ENCODE data around the gene MRPL52. TPM values are rescaled to one million over a fixed set of nuclear protein-coding genes. Genes with fewer than 3 reads are reported as not detected.

The MRPL52 gene
- total and polyA plus RNA-seq, 8 donors: 25.2 to 194 (median 134) TPM; not detected in 1

DNA sequence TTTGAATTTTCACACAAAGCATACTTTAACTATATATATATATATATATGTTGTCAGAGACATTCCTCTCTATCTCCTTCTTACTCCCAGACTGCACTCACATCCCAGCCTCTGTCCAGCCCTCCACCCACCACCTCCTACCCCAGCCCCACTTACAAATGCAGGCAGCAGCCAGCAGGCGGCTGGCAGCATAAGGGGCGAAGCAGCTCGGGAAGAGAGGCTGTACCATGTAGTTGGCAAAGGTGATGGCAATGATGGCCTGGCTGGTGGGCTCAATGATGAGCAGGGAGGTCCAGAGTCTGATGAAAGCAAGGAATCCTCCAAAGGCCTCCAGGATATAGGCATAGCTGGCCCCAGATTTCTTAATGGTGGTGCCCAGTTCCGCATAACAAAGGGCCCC is 16.9 kb upstream of the MRPL52 start:
- no peaks in the 10 kb centered on the region for H3K36me3 ChIP-seq
- H3K9me3 ChIP-seq: no peaks in the 10 kb centered on the region
- TF ChIP-seq, protein P1, sequence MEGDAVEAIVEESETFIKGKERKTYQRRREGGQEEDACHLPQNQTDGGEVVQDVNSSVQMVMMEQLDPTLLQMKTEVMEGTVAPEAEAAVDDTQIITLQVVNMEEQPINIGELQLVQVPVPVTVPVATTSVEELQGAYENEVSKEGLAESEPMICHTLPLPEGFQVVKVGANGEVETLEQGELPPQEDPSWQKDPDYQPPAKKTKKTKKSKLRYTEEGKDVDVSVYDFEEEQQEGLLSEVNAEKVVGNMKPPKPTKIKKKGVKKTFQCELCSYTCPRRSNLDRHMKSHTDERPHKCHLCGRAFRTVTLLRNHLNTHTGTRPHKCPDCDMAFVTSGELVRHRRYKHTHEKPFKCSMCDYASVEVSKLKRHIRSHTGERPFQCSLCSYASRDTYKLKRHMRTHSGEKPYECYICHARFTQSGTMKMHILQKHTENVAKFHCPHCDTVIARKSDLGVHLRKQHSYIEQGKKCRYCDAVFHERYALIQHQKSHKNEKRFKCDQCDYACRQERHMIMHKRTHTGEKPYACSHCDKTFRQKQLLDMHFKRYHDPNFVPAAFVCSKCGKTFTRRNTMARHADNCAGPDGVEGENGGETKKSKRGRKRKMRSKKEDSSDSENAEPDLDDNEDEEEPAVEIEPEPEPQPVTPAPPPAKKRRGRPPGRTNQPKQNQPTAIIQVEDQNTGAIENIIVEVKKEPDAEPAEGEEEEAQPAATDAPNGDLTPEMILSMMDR (IDR thresholded peaks at IDR 0.05): no peak
- TF ChIP-seq EP300 (IDR thresholded peaks at IDR 0.05) (no peak), POLR2A (IDR thresholded peaks at IDR 0.05) (no peak), POLR2AphosphoS5 (IDR thresholded peaks at IDR 0.05) (no peak)
- no peak for DNase-seq
- H3K4me1 ChIP-seq: peaks cover 7 to 39% (median 16%) of the 10 kb centered on the region in 4 donors
- 81 to 91% (median 87%) methylated on average over 4 of the region's 4 CpGs for WGBS, 5 donors
- intact Hi-C loops (cut with DNase I; ENCODE audit: low total_unique reads): no loop called here
- no peak overlapping the region for H3K4me3 ChIP-seq
- no peak overlapping the region for H3K27ac ChIP-seq
- no peaks in the 10 kb centered on the region for H3K27me3 ChIP-seq

DNA sequence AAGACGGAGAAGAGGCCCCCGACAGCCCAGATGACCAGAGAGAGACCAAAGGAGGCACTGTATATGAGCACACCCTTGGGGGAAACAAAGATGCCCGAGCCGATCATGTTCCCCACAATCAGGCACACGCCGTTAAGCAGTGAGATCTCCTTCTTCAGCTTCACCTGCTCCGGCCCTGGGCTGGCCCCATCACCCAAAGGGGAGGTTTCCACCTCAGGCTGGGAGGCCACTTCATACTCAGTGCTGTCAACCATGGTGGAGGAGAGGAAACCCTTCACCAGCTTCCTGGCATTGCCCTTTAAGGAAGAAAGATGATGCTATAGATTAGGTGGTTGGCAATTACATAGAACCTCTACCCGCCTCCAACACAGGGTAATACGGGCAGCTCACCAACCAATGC is 16.5 kb upstream of the MRPL52 start:
- TF ChIP-seq, protein P1 (IDR thresholded peaks at IDR 0.05): no peak
- TF ChIP-seq EP300 (IDR thresholded peaks at IDR 0.05) (no peak), POLR2A (IDR thresholded peaks at IDR 0.05) (no peak), POLR2AphosphoS5 (IDR thresholded peaks at IDR 0.05) (no peak)
- WGBS, 5 donors: 85 to 93% (median 88%) methylated on average over 9 of the region's 9 CpGs
- Histone ChIP-seq H3K9me3 (no peaks in the 10 kb centered on the region), H3K27ac (no peak overlapping the region), H3K36me3 (no peaks in the 10 kb centered on the region), H3K4me1 (peaks cover 10 to 39% (median 18%) of the 10 kb centered on the region in 4 donors), H3K4me3 (no peak overlapping the region), H3K27me3 (no peaks in the 10 kb centered on the region)
- DNase-seq: no peak
- intact Hi-C loops (cut with DNase I; ENCODE audit: low total_unique reads): no loop called here

DNA sequence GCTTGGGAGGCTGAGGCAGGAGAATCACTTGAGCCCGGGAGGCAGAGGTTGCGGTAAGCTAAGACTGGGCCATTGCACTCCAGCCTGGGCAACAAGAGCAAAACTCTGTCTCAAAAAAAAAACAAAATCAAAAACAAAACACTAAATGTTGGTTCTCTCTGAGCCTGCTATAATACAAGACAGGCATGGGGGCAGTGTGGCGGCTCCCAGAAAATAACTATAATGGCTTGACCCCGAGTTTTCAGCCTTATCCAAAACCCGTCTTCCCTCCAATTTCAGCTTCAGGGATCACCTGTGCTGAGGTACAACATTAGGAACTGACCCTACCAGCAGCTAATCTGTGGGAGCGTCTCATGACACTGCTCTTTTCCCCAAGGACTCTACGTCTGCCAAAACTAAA is 15.3 kb upstream of the MRPL52 start:
- Histone ChIP-seq H3K36me3 (no peaks in the 10 kb centered on the region), H3K9me3 (no peaks in the 10 kb centered on the region), H3K4me1 (peaks cover 18 to 47% (median 28%) of the 10 kb centered on the region in 4 donors), H3K27ac (peak overlapping the region in 2 of 5 donors; percentile 2 to 65), H3K27me3 (no peaks in the 10 kb centered on the region), H3K4me3 (peak overlapping the region in 2 of 4 donors; percentile 24 to 25)
- no peak for DNase-seq
- WGBS, 5 donors: 77 to 90% (median 81%) methylated on average over 5 to 7 of the region's 7 CpGs
- intact Hi-C loops (cut with DNase I; ENCODE audit: low total_unique reads): no loop called here
- TF ChIP-seq POLR2AphosphoS5 (IDR thresholded peaks at IDR 0.05) (no peak), EP300 (IDR thresholded peaks at IDR 0.05) (no peak), POLR2A (IDR thresholded peaks at IDR 0.05) (no peak)
- TF ChIP-seq, protein P1 (IDR thresholded peaks at IDR 0.05): no peak

DNA sequence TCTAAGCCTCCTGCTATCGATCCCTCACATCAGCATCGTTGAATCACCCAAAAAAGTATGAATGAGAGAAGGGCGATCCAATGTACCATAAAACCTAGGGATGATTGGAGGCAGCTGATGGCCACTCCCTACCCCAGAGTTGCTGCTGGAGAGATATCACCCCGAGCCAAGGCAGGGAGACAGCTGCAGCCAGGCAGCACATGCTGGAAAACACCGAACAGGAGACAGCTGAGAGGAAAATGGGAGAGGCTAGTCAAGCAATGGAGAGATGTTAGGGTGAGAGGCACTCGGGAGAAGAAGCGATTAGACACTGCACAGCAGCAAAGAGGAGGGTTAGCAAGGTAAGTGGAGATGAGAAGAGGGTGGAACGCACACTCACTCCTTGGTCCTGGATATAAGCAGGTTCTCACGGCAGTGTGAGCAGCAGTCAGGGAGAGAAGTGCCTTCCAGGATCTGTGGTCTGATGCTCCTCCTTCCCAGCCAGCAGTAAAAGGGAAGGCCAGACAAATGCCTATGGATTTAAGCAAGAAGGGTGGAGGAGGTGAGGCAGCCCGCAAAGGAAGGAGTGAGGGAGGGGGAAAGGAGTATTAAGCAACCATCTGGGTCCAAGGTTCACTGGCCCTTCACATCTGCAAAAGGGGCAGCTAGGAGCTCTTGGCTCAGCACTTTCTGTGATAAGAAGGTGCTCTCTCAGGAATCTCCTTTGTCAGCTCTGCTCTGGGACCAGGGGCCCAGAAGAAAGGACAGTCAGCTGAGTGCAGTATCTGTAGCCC is 14.6 kb upstream of the MRPL52 start, which contains the start of gene SLC7A7:
SLC7A7 (minus strand) TSS at position 495 of the 773 bp plus-strand sequence. CDS start 2,037 bp downstream, outside the sequence.
- TF ChIP-seq POLR2AphosphoS5 (IDR thresholded peaks at IDR 0.05) (no peak), POLR2A (IDR thresholded peaks at IDR 0.05) (no peak), EP300 (IDR thresholded peaks at IDR 0.05) (no peak)
- TF ChIP-seq, protein P1 (IDR thresholded peaks at IDR 0.05): no peak
- DNase-seq: peak in 1 of 2 donors; percentile 70
- H3K36me3 ChIP-seq: no peaks in the 10 kb centered on the region
- peak within 1 kb of the TSS in 3 of 4 donors; percentile 5 to 25 (median 24) for H3K4me3 ChIP-seq
- H3K27ac ChIP-seq: peak within 1 kb of the TSS in 4 of 5 donors; percentile 50 to 77 (median 62)
- no peaks in the 10 kb centered on the region for H3K27me3 ChIP-seq
- H3K4me1 ChIP-seq: peaks cover 25 to 55% (median 36%) of the 10 kb centered on the region in 4 donors
- H3K9me3 ChIP-seq: no peaks in the 10 kb centered on the region
- WGBS, 5 donors: 35 to 52% (median 45%) methylated on average over 10 of the region's 10 CpGs
- intact Hi-C loops (cut with DNase I; ENCODE audit: low total_unique reads): no loop called here

All from stomach (tissue), 9 donors.